C4-2B (cell line): Measurements from ENCODE around the gene ADARB2.

Experiments
- CTCF ChIP-seq: fragments of 450-650 bp; conservative IDR thresholded peaks from 2 replicates; pipeline ENCODE4 v1.5.1; 2017; ENCODE audit warnings: mild to moderate bottlenecking
- ZFX ChIP-seq: fragments of 450-650 bp; IDR thresholded peaks from 2 replicates; pipeline ENCODE4 v1.6.1; 2017

GRCh38 chr10:1567152-1567551, 170.2 kb downstream of the ADARB2 start:
- TF ChIP-seq CTCF (no peak), ZFX (no peak)
